Esophagus squamous epithelium (tissue), 5 donors: ENCODE results near the gene EPN3. TPM values are rescaled to one million over a fixed set of nuclear protein-coding genes. Genes with fewer than 3 reads are reported as not detected.

Experiments
- DNase-seq: peaks from one replicate; lab custom pipeline; 2025; lab: John Stamatoyannopoulos, UW
- H3K27ac ChIP-seq, 4 donors: fragments of 200-600 bp; sonication (generic); one replicate each; pipeline ENCODE4 v1.5.1; 2016 to 2019; ENCODE audit warnings: mild to moderate bottlenecking in 1 of 4
- H3K27me3 ChIP-seq, 4 donors: fragments of 200-600 bp; sonication (generic); 1 replicate in 3 of 4; 2 replicates in 1 of 4; pipeline versions ENCODE4 v1.5.1 to v1.6.0; 2017 to 2021; ENCODE audit warnings: antibody characterized with exemption in 1 of 4
- H3K36me3 ChIP-seq, 3 donors: fragments of 200-600 bp; sonication (generic); one replicate each; pipeline ENCODE4 v1.5.1; 2016 to 2019
- H3K4me1 ChIP-seq, 3 donors: fragments of 200-600 bp; sonication (generic); one replicate each; pipeline ENCODE4 v1.5.1; 2017 to 2019
- H3K4me3 ChIP-seq, 4 donors: fragments of 200-600 bp; sonication (generic); 1 replicate in 3 of 4; 2 replicates in 1 of 4; pipeline ENCODE4 v1.5.1; 2016 to 2019; ENCODE audit warnings: mild to moderate bottlenecking in 2 of 4, moderate library complexity in 1 of 4
- H3K9me3 ChIP-seq, 3 donors: fragments of 200-600 bp; sonication (generic); one replicate each; pipeline ENCODE4 v1.5.1; 2016 to 2019
- POLR2A ChIP-seq, 4 donors: fragments of 450-650 bp; IDR thresholded peaks; one replicate each; pipeline ENCODE4 v1.6.1; 2017; ENCODE audit warnings: antibody characterized with exemption in 4 of 4, mild to moderate bottlenecking in 4 of 4, moderate library complexity in 3 of 4
- WGBS, 2 donors: methylation state at CpG; one replicate each; pipeline ENCODE4 v1.1.5; 2018; 5-methylcytosine and 5-hydroxymethylcytosine counted together
- intact Hi-C: fragments of 100-400 bp; cut with DNase I; formaldehyde crosslinking; loops from one replicate; pipeline ENCODE4 v1.15.0; 2022
- total RNA-seq, 4 donors: library from RNA; depleted of rRNA; stranded (reverse); fragments of >200 nt; gene quantifications; one replicate each; pipeline ENCODE4 v1.1.0, GENCODE V29; 2016
- TF ChIP-seq, protein P1 (sequence below), 6 experiments: fragments of 450-650 bp in 4 of 6; fragments of 200-600 bp in 2 of 6; sonication (generic) in 2 of 6; IDR thresholded peaks; one replicate each; pipeline ENCODE4 v1.5.1; 2016 to 2019; ENCODE audit warnings: antibody characterized with exemption in 6 of 6, mild to moderate bottlenecking in 4 of 6, moderate library complexity in 4 of 6
- donor health status: DM: yes; HTN: yes; CAD: no.

EPN3 gene
- total RNA-seq, 4 donors from 2014 or later: 24.5 to 111 (median 51.8) TPM

DNA sequence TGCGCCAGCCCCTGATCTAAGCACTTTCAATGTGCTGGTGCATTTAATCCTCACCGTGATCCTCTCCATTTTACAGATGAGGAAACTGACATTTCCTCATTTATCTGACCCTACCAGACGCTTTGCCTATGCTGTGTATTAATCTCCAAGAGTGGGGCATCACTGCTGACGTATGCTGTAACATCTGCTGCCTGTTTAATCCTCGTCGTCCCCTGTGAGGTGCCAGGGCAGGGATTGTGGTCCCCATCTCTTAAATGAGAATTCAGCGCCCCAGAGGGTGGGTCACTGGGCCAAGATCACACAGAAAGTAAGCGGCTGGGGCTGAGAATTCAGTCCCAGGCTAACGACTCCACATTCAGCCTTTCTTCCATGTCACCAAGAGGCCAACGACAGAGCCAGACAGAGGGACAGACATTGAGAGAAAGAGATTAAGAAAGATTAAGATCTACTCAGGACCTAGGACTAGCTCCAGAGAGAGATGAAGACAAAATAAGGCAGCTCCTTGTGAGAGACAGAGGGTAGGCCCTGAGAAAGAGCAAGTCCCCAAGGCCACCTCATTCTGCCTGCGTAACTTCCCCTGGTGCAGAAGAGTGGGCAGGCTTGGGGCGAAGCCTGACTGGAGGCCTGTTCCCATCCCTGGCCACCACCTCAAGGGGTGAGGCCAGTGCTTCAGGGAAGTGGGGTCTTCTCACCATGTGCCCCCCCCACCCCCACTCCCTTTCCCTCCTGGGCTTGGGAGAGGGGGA is 41.5 kb downstream of the EPN3 start:
- no peaks in the 10 kb centered on the region for H3K36me3 ChIP-seq
- H3K4me1 ChIP-seq: no peaks in the 10 kb centered on the region
- no peak for DNase-seq
- H3K4me3 ChIP-seq: no peak overlapping the region
- WGBS, 2 donors: 66 to 86% methylated on average over 8 to 10 of the region's 12 CpGs
- H3K27ac ChIP-seq: no peak overlapping the region
- peaks cover 0 to 17% (median 0%) of the 10 kb centered on the region in 4 donors for H3K27me3 ChIP-seq
- H3K9me3 ChIP-seq: no peaks in the 10 kb centered on the region
- intact Hi-C loops: no loop called here
- TF ChIP-seq, protein P1, sequence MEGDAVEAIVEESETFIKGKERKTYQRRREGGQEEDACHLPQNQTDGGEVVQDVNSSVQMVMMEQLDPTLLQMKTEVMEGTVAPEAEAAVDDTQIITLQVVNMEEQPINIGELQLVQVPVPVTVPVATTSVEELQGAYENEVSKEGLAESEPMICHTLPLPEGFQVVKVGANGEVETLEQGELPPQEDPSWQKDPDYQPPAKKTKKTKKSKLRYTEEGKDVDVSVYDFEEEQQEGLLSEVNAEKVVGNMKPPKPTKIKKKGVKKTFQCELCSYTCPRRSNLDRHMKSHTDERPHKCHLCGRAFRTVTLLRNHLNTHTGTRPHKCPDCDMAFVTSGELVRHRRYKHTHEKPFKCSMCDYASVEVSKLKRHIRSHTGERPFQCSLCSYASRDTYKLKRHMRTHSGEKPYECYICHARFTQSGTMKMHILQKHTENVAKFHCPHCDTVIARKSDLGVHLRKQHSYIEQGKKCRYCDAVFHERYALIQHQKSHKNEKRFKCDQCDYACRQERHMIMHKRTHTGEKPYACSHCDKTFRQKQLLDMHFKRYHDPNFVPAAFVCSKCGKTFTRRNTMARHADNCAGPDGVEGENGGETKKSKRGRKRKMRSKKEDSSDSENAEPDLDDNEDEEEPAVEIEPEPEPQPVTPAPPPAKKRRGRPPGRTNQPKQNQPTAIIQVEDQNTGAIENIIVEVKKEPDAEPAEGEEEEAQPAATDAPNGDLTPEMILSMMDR (IDR thresholded peaks at IDR 0.05): no peak
- no peak for TF ChIP-seq POLR2A (IDR thresholded peaks at IDR 0.05)

DNA sequence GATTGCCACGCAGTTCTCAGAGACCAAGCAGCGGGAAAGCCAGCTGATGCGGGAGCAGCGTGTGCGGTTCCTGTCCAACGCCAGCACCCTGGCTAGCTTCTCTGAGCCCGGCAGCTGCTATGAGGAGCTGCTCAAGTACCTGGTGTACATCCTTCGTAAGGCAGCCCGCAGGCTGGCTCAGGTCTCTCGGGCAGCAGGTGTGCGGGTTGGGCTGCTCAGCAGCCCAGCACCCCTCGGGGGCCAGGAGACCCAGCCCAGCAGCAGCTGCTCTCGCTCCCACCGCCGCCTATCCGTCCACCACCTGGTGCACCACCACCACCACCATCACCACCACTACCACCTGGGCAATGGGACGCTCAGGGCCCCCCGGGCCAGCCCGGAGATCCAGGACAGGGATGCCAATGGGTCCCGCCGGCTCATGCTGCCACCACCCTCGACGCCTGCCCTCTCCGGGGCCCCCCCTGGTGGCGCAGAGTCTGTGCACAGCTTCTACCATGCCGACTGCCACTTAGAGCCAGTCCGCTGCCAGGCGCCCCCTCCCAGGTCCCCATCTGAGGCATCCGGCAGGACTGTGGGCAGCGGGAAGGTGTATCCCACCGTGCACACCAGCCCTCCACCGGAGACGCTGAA is 43.2 kb downstream of the EPN3 start:
- Histone ChIP-seq H3K4me3 (no peak overlapping the region), H3K27ac (no peak overlapping the region), H3K9me3 (no peaks in the 10 kb centered on the region), H3K4me1 (no peaks in the 10 kb centered on the region), H3K36me3 (no peaks in the 10 kb centered on the region), H3K27me3 (peaks cover 0 to 34% (median 0%) of the 10 kb centered on the region in 4 donors)
- no peak for DNase-seq
- TF ChIP-seq POLR2A (IDR thresholded peaks at IDR 0.05): no peak
- TF ChIP-seq, protein P1 (IDR thresholded peaks at IDR 0.05): no peak
- WGBS, 2 donors: 69 to 74% methylated on average over 4 to 7 of the region's 33 CpGs
- intact Hi-C loops: no loop called here

DNA sequence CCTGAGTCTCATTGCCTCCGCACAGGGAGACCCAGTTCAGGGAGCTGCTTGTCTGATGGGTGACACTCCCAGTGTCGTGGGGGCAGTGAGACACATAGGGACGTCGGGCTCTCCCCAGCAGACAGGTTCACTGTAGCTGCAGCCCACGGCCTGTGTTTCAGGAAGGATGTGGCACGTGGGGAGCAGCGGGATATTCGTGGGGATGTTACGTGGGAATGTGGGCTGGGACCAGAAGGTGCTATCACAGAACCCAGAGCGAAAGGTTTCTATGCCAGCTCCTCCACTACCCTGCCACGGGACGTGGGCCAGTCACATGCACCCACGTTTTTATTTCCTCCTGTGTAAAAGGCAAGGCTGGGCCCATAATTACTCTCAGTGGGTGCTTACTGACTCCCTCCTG is 44.3 kb downstream of the EPN3 start:
- Histone ChIP-seq H3K4me1 (no peaks in the 10 kb centered on the region), H3K4me3 (no peak overlapping the region), H3K27ac (no peak overlapping the region), H3K36me3 (no peaks in the 10 kb centered on the region), H3K9me3 (no peaks in the 10 kb centered on the region), H3K27me3 (peaks cover 0 to 30% (median 0%) of the 10 kb centered on the region in 4 donors)
- no peak for DNase-seq
- no peak for TF ChIP-seq POLR2A (IDR thresholded peaks at IDR 0.05)
- TF ChIP-seq, protein P1 (IDR thresholded peaks at IDR 0.05): no peak
- 81 to 85% methylated on average over 9 to 11 of the region's 13 CpGs for WGBS, 2 donors
- intact Hi-C loops: no loop called here

DNA sequence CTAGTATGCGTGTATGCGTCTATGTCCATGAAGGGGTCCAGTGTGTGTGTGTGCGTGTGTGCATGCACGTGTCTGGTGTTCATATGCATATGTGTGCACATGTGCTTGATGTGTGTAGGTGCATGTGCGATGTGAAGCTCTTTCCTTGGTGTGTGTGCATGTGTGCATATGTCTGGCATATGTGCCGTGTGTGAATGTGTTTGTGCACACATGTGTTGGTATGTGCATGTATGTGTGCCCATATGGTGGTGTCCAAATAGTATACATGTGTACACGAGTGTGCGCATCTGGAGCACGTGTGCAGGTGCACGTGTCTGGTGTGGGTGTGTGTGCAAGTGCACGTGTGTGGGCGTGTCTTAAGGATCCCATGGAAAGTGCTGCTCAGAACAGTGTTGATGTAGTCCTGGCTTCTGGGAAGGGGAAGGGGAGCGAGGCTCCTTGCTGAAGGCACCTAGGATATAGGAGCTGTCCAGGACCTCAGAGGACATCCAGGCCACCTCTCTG is 45.0 kb downstream of the EPN3 start:
- no peak for DNase-seq
- TF ChIP-seq, protein P1 (IDR thresholded peaks at IDR 0.05): no peak
- TF ChIP-seq POLR2A (IDR thresholded peaks at IDR 0.05): no peak
- 77 to 85% methylated on average over 8 to 11 of the region's 13 CpGs for WGBS, 2 donors
- H3K27ac ChIP-seq: no peak overlapping the region
- intact Hi-C loops: no loop called here
- peaks cover 0 to 30% (median 0%) of the 10 kb centered on the region in 4 donors for H3K27me3 ChIP-seq
- H3K9me3 ChIP-seq: no peaks in the 10 kb centered on the region
- no peaks in the 10 kb centered on the region for H3K4me1 ChIP-seq
- H3K4me3 ChIP-seq: no peak overlapping the region
- H3K36me3 ChIP-seq: no peaks in the 10 kb centered on the region

DNA sequence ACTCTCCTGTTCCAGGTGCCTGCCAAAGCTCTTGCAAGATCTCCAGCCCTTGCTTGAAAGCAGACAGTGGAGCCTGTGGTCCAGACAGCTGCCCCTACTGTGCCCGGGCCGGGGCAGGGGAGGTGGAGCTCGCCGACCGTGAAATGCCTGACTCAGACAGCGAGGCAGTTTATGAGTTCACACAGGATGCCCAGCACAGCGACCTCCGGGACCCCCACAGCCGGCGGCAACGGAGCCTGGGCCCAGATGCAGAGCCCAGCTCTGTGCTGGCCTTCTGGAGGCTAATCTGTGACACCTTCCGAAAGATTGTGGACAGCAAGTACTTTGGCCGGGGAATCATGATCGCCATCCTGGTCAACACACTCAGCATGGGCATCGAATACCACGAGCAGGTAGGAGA is 45.6 kb downstream of the EPN3 start:
- Histone ChIP-seq H3K4me1 (no peaks in the 10 kb centered on the region), H3K36me3 (no peaks in the 10 kb centered on the region), H3K4me3 (no peak overlapping the region), H3K27me3 (peaks cover 0 to 30% (median 0%) of the 10 kb centered on the region in 4 donors), H3K9me3 (no peaks in the 10 kb centered on the region), H3K27ac (no peak overlapping the region)
- DNase-seq: no peak
- intact Hi-C loops: no loop called here
- WGBS, 2 donors: 96% methylated on average over 4 of the region's 16 CpGs; no CpG with 5 or more reads in 1 of the 2 donors
- TF ChIP-seq, protein P1 (IDR thresholded peaks at IDR 0.05): no peak
- no peak for TF ChIP-seq POLR2A (IDR thresholded peaks at IDR 0.05)
